Esophagus muscularis mucosa (tissue), 4 donors: ENCODE results near the gene TECTB. TPM values are rescaled to one million over a fixed set of nuclear protein-coding genes. Genes with fewer than 3 reads are reported as not detected.

Experiments
- DNase-seq: peaks from one replicate; pipeline ENCODE4 v3.0.0-alpha.2; 2017; ENCODE audit errors: extremely low spot score
- H3K27ac ChIP-seq, 4 donors: fragments of 200-600 bp; sonication (generic); replicated peaks in 1 of 4; 1 replicate in 3 of 4; 2 replicates in 1 of 4; pipeline ENCODE4 v1.5.1; 2016 to 2019; ENCODE audit warnings: mild to moderate bottlenecking in 1 of 4
- H3K27me3 ChIP-seq, 4 donors: fragments of 200-600 bp; sonication (generic); one replicate each; pipeline versions ENCODE4 v1.5.1 to v1.6.0; 2016 to 2019
- H3K36me3 ChIP-seq, 4 donors: fragments of 200-600 bp; sonication (generic); one replicate each; pipeline ENCODE4 v1.5.1; 2016 to 2019
- H3K4me1 ChIP-seq, 4 donors: fragments of 200-600 bp; sonication (generic); one replicate each; pipeline ENCODE4 v1.5.1; 2016 to 2019
- H3K4me3 ChIP-seq, 4 donors: fragments of 200-600 bp; sonication (generic); 1 replicate in 2 of 4; 2 replicates in 2 of 4; pipeline ENCODE4 v1.5.1; 2016 to 2019; ENCODE audit warnings: mild to moderate bottlenecking in 4 of 4, moderate library complexity in 1 of 4
- H3K9me3 ChIP-seq, 4 donors: fragments of 200-600 bp; sonication (generic); 1 replicate in 3 of 4; 2 replicates in 1 of 4; pipeline ENCODE4 v1.5.1; 2016 to 2019
- CTCF ChIP-seq, 3 experiments: fragments of 200-600 bp in 2 of 3; fragments of 450-650 bp in 1 of 3; sonication (generic) in 2 of 3; IDR thresholded peaks; one replicate each; pipeline ENCODE4 v1.5.1; 2017 to 2019; ENCODE audit warnings: antibody characterized with exemption in 3 of 3, mild to moderate bottlenecking in 2 of 3, moderate library complexity in 1 of 3
- EP300 ChIP-seq: sonication (generic); formaldehyde crosslinking; IDR thresholded peaks from one replicate; pipeline ENCODE4 v1.6.1; 2017; ENCODE audit warnings: antibody characterized with exemption
- POLR2A ChIP-seq: fragments of 450-650 bp; IDR thresholded peaks from one replicate; pipeline ENCODE4 v1.6.1; 2017; ENCODE audit warnings: antibody characterized with exemption, moderate library complexity, mild to moderate bottlenecking, low read depth
- POLR2AphosphoS5 ChIP-seq, 2 donors: sonication (generic); formaldehyde crosslinking; IDR thresholded peaks; one replicate each; pipeline ENCODE4 v1.6.1; 2017; ENCODE audit warnings: antibody characterized with exemption in 2 of 2
- WGBS: methylation state at CpG from one replicate; pipeline ENCODE4 v1.1.5; 2018; 5-methylcytosine and 5-hydroxymethylcytosine counted together
- intact Hi-C: fragments of 100-400 bp; cut with DNase I; formaldehyde crosslinking; loops from one replicate; pipeline ENCODE4 v1.15.1; 2023
- total RNA-seq, 4 donors: library from RNA; depleted of rRNA; stranded (reverse); fragments of >200 nt; gene quantifications; one replicate each; pipeline versions ENCODE4 v1.1.0 to v1.2.1, GENCODE V29; 2016

Gene TECTB
- total RNA-seq, 4 donors from 2014 or later, result 0.06 TPM; not detected in 3

- H3K4me3 ChIP-seq, result no peak overlapping the region
- H3K27ac ChIP-seq, result no peak overlapping the region
- intact Hi-C loops, result loop anchor here (5.0 kb wide), 1 partner anchor 126 kb away; the partner anchor contains the start of gene GPAM
- H3K27me3 ChIP-seq, result peaks cover 0 to 18% (median 0%) of the 10 kb centered on the region in 4 donors
- 29% methylated on average over 3 of the region's 3 CpGs for WGBS
- DNase-seq, result no peak
- H3K4me1 ChIP-seq, result no peaks in the 10 kb centered on the region
- TF ChIP-seq CTCF (IDR thresholded peaks at IDR 0.05) (no peak), POLR2AphosphoS5 (IDR thresholded peaks at IDR 0.05) (no peak), POLR2A (no peak), EP300 (no peak)
- H3K9me3 ChIP-seq, result no peaks in the 10 kb centered on the region
- no peaks in the 10 kb centered on the region for H3K36me3 ChIP-seq
Observed at GRCh38 chr10:112308125-112308502, 24.9 kb downstream of the TECTB start.

GRCh38 chr10:112311481-112311880 lies 28.3 kb downstream of the TECTB start:
- no peaks in the 10 kb centered on the region for H3K9me3 ChIP-seq
- H3K27me3 ChIP-seq, result peaks cover 0 to 37% (median 0%) of the 10 kb centered on the region in 4 donors
- H3K4me1 ChIP-seq, result peaks cover 0 to 6% (median 0%) of the 10 kb centered on the region in 4 donors
- no peak for TF ChIP-seq EP300
- TF ChIP-seq CTCF (IDR thresholded peaks at IDR 0.05), result no peak
- TF ChIP-seq POLR2A, result no peak
- no peak for TF ChIP-seq POLR2AphosphoS5 (IDR thresholded peaks at IDR 0.05)
- WGBS, result 92% methylated on average over 3 of the region's 3 CpGs
- no peak overlapping the region for H3K27ac ChIP-seq
- no peaks in the 10 kb centered on the region for H3K36me3 ChIP-seq
- no peak for DNase-seq
- intact Hi-C loops, result no loop called here
- no peak overlapping the region for H3K4me3 ChIP-seq

- no peak overlapping the region for H3K27ac ChIP-seq
- intact Hi-C loops, result no loop called here
- 82% methylated on average over 2 of the region's 3 CpGs for WGBS
Observed at GRCh38 chr10:112313234-112313633, 30.0 kb downstream of the TECTB start.

GRCh38 chr10:112313911-112314310 lies 30.7 kb downstream of the TECTB start:
- H3K36me3 ChIP-seq, result no peaks in the 10 kb centered on the region
- H3K4me3 ChIP-seq, result no peak overlapping the region
- H3K4me1 ChIP-seq, result peaks cover 0 to 6% (median 0%) of the 10 kb centered on the region in 4 donors
- DNase-seq, result no peak
- H3K27ac ChIP-seq, result no peak overlapping the region
- 25% methylated on average over 7 of the region's 7 CpGs for WGBS
- intact Hi-C loops, result no loop called here
- TF ChIP-seq EP300 (no peak), POLR2AphosphoS5 (IDR thresholded peaks at IDR 0.05) (no peak), CTCF (IDR thresholded peaks at IDR 0.05) (no peak), POLR2A (no peak)
- no peaks in the 10 kb centered on the region for H3K9me3 ChIP-seq
- H3K27me3 ChIP-seq, result peaks cover 0 to 45% (median 0%) of the 10 kb centered on the region in 4 donors

More at GRCh38 chr10:112313234-112313633, 30.0 kb downstream of the TECTB start:
- TF ChIP-seq EP300 (no peak), POLR2A (no peak), POLR2AphosphoS5 (IDR thresholded peaks at IDR 0.05) (no peak), CTCF (IDR thresholded peaks at IDR 0.05) (no peak)
- Histone ChIP-seq H3K9me3 (no peaks in the 10 kb centered on the region), H3K4me3 (no peak overlapping the region), H3K27me3 (peaks cover 0 to 45% (median 0%) of the 10 kb centered on the region in 4 donors), H3K36me3 (no peaks in the 10 kb centered on the region), H3K4me1 (peaks cover 0 to 6% (median 0%) of the 10 kb centered on the region in 4 donors)
- no peak for DNase-seq

GRCh38 chr10:112314822-112315474 lies 31.7 kb downstream of the TECTB start:
- intact Hi-C loops, result no loop called here

More at GRCh38 chr10:112314822-112315474, 31.7 kb downstream of the TECTB start:
- no peak for DNase-seq
- H3K9me3 ChIP-seq, result no peaks in the 10 kb centered on the region
- H3K27me3 ChIP-seq, result peaks cover 0 to 45% (median 0%) of the 10 kb centered on the region in 4 donors
- H3K4me1 ChIP-seq, result peaks cover 0 to 6% (median 0%) of the 10 kb centered on the region in 4 donors
- no peak overlapping the region for H3K4me3 ChIP-seq
- H3K36me3 ChIP-seq, result no peaks in the 10 kb centered on the region
- H3K27ac ChIP-seq, result no peak overlapping the region
- TF ChIP-seq CTCF (IDR thresholded peaks at IDR 0.05) (peak; percentile 76 to 90 (median 84)), POLR2A (no peak)
- 30% methylated on average over 10 of the region's 10 CpGs for WGBS
